Fibroblast of pulmonary artery (primary cell): ENCODE results near the gene DNMT3A.

Source experiments
- DNase-seq: peaks from one replicate; pipeline ENCODE4 v3.0.0-alpha.2; 2010; ENCODE audit warnings: low read depth
- H3K4me3 ChIP-seq: replicated peaks from 2 replicates; pipeline ENCODE4 v1.5.1; 2011; ENCODE audit warnings: low read depth, mild to moderate bottlenecking, control low read depth, low read length, moderate library complexity
- TF ChIP-seq, protein P1 (sequence below): IDR thresholded peaks from 2 replicates; pipeline ENCODE4 v1.5.1; 2011; ENCODE audit warnings: mild to moderate bottlenecking, control low read depth, low read length, inconsistent platforms; ENCODE audit errors: missing control alignments

DNMT3A gene

GRCh38 chr2:25341753-25342371 lies at the start of gene DNMT3A:
Gene DNMT3A (minus strand): TSS chr2:25341925. CDS start chr2:25313984, 27,941 bp downstream.
- H3K4me3 ChIP-seq, result peak within 1 kb of the TSS; percentile 58
- peak; percentile 66 for DNase-seq
- TF ChIP-seq, protein P1, sequence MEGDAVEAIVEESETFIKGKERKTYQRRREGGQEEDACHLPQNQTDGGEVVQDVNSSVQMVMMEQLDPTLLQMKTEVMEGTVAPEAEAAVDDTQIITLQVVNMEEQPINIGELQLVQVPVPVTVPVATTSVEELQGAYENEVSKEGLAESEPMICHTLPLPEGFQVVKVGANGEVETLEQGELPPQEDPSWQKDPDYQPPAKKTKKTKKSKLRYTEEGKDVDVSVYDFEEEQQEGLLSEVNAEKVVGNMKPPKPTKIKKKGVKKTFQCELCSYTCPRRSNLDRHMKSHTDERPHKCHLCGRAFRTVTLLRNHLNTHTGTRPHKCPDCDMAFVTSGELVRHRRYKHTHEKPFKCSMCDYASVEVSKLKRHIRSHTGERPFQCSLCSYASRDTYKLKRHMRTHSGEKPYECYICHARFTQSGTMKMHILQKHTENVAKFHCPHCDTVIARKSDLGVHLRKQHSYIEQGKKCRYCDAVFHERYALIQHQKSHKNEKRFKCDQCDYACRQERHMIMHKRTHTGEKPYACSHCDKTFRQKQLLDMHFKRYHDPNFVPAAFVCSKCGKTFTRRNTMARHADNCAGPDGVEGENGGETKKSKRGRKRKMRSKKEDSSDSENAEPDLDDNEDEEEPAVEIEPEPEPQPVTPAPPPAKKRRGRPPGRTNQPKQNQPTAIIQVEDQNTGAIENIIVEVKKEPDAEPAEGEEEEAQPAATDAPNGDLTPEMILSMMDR, result no peak

DNA sequence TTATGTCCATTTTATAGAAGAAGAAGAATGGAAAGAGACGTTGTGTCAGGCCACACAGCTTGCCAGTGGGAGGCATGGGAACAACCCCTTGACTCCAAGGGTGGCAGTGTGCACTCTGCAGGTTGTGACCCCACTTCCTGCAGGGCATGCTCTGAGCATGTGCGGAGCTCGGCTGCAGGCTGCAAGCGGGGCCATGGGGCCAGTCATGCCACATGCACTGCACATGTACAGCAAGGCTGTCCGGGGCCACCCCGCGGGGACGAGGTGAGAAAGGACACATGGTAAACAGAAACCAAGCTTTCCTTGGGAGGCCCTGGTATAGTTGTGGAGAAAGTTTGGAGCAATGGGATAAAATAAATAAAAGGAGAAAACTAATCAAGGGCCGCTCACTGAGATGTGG lies 47.4 kb upstream of the DNMT3A start:
- TF ChIP-seq, protein P1, result no peak
- DNase-seq, result no peak
- H3K4me3 ChIP-seq, result no peak overlapping the region

DNA sequence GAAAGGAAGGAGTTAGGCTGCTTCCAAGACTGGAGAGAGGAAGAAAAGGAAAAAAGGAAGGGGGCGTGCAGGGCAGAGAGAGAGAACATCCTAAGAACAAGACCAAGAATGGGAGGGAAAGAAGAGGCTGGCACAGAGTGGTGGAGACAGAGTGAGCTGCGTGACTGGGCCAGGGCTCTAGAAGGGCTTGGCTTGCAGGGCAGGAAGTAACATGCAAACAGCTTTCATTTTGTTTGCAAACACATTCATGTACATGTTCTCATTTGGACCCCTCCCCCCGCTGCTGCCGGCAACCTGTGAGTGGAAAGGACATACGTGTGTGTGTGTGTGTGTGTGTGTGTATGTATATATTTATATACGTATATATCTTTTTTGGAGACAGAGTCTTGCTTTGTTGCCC lies 46.8 kb upstream of the DNMT3A start:
- DNase-seq, result no peak
- TF ChIP-seq, protein P1, result no peak
- no peak overlapping the region for H3K4me3 ChIP-seq

DNA sequence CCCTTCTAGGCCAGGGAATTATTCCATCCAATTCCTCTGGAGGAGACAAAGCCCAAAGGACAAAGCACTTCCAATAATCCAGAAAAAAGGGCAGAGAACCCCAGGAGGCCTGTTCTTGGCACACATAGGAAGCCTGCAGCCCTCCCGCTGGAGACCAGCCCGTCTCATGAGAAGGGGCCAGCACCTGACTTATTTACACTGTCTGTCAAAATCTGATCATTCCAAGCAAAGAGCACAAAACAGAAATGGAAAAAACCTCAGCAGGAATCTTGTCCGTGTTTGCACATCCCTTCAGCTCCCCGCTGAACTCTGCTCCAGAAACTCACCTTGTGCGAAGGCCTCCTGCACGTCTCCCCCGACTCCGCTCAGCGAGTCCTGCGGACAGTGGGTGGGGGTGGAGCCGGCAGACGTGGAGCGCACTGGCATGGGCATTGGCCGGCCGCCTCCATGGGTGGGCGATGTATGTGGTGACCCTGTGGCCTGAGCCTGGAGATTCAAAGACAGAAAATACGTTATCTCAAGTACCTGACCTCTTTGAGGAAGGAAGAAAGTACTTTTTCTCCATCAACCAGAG lies 46.2 kb upstream of the DNMT3A start:
- no peak for DNase-seq
- no peak overlapping the region for H3K4me3 ChIP-seq
- TF ChIP-seq, protein P1, result no peak

- H3K4me3 ChIP-seq, result no peak overlapping the region
- TF ChIP-seq, protein P1, result no peak
- DNase-seq, result no peak
These were observed 45.5 kb upstream of the DNMT3A start for GRCh38 chr2:25386971-25387875.

DNA sequence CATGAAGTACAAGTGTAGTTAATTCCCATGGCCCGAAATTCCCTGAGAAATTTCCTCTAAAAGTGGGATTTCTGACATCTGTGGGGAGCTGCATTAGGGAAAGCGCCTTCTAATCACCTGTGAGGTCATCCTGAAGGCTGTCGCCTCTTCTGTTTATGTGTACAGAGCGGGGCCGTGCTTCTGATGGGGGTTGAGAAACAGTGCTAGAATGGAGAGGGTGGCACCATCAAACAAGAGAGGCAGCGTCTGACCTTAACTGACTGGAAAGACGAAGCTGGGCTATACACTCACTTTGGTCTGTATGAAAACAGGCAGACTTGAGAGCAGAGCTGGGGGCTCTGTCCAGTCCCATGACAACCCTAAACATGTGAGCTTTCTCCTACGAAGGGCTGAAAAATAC lies 44.2 kb upstream of the DNMT3A start:
- TF ChIP-seq, protein P1, result no peak
- DNase-seq, result no peak
- no peak overlapping the region for H3K4me3 ChIP-seq
